Bladder microvascular endothelial cell (primary cell): ENCODE data around the gene HDAC3. TPM values are rescaled to one million over a fixed set of nuclear protein-coding genes. Genes with fewer than 3 reads are reported as not detected.

ENCODE experiments used
- total RNA-seq: library from RNA; depleted of rRNA; stranded (reverse); fragments of >200 nt; gene quantifications from 2 replicates; pipeline ENCODE4 v1.2.3, GENCODE V29; 2014

The HDAC3 gene
- 35.5 and 49.5 TPM in 2 replicates for total RNA-seq

GRCh38 chr5:141636413-141637122, at the start of gene HDAC3, which contains the start of gene RELL2:
Gene HDAC3, minus strand, starts transcription at chr5:141636849. Its CDS starts 59 bp downstream, at chr5:141636790.
Gene RELL2, plus strand, starts transcription at chr5:141636997. Its CDS starts 1,229 bp downstream, at chr5:141638226.

GRCh38 chr5:141681695-141682641, 45.3 kb upstream of the HDAC3 start, which contains the start of gene ARAP3:
Gene ARAP3, minus strand, starts transcription at chr5:141682230. Its CDS starts 1,744 bp downstream, at chr5:141680486.

DNA sequence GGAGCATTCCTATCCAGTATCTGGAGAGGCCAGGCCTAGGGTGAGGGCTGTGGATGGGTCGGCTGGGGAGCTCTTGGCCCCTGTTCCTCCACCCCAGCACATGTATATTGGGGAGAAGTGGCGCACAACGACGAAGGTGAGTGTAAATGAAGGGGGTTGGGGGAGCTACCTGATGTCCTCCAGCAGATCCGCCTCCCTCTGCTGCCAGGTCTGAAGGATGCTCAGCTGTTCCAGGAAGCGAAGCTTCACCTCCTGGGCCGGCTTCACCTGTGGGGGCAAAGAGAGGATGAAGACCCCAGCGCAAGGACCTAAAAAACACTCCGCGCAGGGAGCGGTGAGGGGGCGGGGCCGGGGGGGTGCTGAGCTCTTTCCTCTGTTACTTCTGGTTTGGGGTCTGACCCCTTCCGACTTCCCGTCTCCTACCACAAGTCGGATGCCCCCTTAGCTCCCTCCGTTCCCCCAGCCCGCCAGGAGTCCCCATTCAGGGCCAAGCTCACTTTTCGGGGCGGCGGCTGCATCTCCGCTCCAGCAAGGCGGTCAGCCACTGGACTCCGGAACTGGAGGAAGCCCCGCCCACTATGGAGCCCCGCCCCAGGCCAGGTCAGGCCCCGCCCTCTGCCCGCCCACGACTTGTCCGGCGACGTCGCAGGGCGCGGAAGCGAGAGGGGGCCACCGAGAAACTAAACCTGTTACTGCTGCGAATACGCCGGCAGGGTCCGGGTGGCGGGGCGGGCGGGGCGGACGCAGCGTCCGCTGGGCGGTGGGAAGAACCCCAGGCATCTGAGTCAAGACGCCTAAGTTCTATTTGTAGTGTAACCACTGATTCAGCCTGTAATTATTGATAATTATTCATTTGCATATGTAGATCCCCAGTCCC, 14.4 kb upstream of the HDAC3 start, which contains the start of gene FCHSD1:
TSS of gene FCHSD1 (minus strand) at position 568 of the 877 bp plus-strand sequence. CDS start at position 518, 50 bp downstream.

DNA sequence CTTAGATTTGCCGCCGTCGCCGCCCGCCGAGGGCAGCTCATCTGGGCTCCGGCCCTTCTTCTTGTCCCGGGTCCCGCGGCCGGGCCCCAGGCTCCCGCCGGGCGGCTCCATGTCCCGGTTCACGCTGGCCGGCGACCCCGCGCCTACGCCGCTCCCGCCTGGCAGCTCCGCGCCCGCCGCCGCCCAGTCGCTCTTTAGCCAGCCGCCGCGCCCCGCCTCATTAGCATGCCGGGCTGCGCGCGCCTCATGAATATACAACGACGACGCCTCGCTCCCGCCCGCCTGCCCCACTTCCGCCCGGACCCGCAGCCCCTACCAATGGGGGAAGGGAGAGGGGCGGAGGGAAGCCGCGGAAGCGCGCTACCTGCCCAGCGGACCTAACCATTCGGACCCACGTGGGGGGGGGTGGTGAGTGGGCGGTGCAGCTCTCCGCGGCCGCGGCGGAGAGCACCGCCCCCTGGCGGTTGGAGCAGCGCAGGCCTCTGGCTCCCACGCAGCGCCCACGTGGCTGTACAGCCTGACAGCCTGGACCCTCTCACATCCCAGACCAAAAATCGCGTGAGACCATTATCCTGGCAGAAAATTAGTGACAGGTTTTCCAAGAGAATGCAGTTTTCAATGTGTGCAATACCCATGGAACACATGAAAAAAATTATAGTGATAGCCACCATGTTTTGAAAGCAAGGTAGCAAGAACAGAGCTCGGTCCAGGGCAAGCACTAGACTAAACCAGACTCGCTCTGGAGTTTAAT, 17.7 kb downstream of the HDAC3 start, which contains the start of gene DIAPH1:
TSS of gene DIAPH1 (minus strand) at position 197 of the 751 bp plus-strand sequence. CDS start at position 111, 86 bp downstream.

Other genes with a start within 250 kb of the HDAC3 start
- gene PCDHGB4, start 249.2 kb downstream of the HDAC3 start, total RNA-seq = 8.3 and 20.1 TPM in 2 replicates
- gene PCDHGA8, start 244.2 kb downstream of the HDAC3 start, total RNA-seq = 0.65 and 3.0 TPM in 2 replicates
- gene PCDHGB5, start 238.9 kb downstream of the HDAC3 start, total RNA-seq = 8.1 and 23.0 TPM in 2 replicates
- 0.97 and 4.5 TPM in 2 replicates for gene PCDHGA9, start 234.1 kb downstream of the HDAC3 start, total RNA-seq
- gene PCDHGB6, start 228.8 kb downstream of the HDAC3 start, total RNA-seq = 1.6 and 3.9 TPM in 2 replicates
- gene PCDHGA10, start 223.9 kb downstream of the HDAC3 start, total RNA-seq = 2.1 and 5.2 TPM in 2 replicates
- gene PCDHGB7, start 219.2 kb downstream of the HDAC3 start, total RNA-seq = 3.2 and 12.3 TPM in 2 replicates
- gene PCDHGA11, start 215.8 kb downstream of the HDAC3 start, total RNA-seq = 4.0 and 14.5 TPM in 2 replicates
- 1.8 and 6.2 TPM in 2 replicates for gene PCDHGA12, start 206.3 kb downstream of the HDAC3 start, total RNA-seq
- gene PCDHGC3, start 160.9 kb downstream of the HDAC3 start, total RNA-seq = 6.5 and 22.3 TPM in 2 replicates
- 0.49 and 2.8 TPM in 2 replicates for gene PCDHGC4, start 151.8 kb downstream of the HDAC3 start, total RNA-seq
- gene PCDHGC5, start 147.8 kb downstream of the HDAC3 start, total RNA-seq = 0.32 and 1.4 TPM in 2 replicates
- gene DIAPH1, start 17.8 kb downstream of the HDAC3 start, total RNA-seq = 43.5 and 77.2 TPM in 2 replicates
- 3.1 and 5.6 TPM in 2 replicates for gene RELL2, start 148 bp upstream of the HDAC3 start, total RNA-seq
- 14.2 and 24.1 TPM in 2 replicates for gene FCHSD1, start 14.6 kb upstream of the HDAC3 start, total RNA-seq
- 26.2 and 58.8 TPM in 2 replicates for gene ARAP3, start 45.4 kb upstream of the HDAC3 start, total RNA-seq
- 191 and 196 TPM in 2 replicates for gene PCDH1, start 241.6 kb upstream of the HDAC3 start, total RNA-seq